ENCODE measurements around the gene AKR7A3. TPM values are rescaled to one million over a fixed set of nuclear protein-coding genes. Genes with fewer than 3 reads are reported as not detected.

AKR7A3 gene
- total and polyA plus RNA-seq, 10 of the 15 experiments (the other 5 are each of a cell fraction or from before 2014, with no cell fraction given) = 0.10 to 1.1 (median 0.25) TPM; not detected in 2

GRCh38 chr1:19251305-19252196 is 37.0 kb downstream of the AKR7A3 start, which contains the start of the genes EMC1 and MRTO4 (continued):
- TF ChIP-seq SMAD1 (IDR thresholded peaks at IDR 0.05; ENCODE audit: low read depth, partially characterized antibody) (no peak), RAD51 (IDR thresholded peaks at IDR 0.05) (no peak), SPI1 (IDR thresholded peaks at IDR 0.05; ENCODE audit: borderline replicate concordance, insufficient read depth, low read depth, low read length) (no peak), CREM (IDR thresholded peaks at IDR 0.05; ENCODE audit: low read depth) (0 out of 2 replicates have a peak, but pooled peaks have one; percentile 67), SUPT20H (IDR thresholded peaks at IDR 0.05; ENCODE audit: borderline replicate concordance, control insufficient read depth, low read depth, low read length) (no peak), IRF4 (IDR thresholded peaks at IDR 0.05; ENCODE audit: low read depth, low read length) (no peak), EP300 (IDR thresholded peaks at IDR 0.05; ENCODE audit: borderline replicate concordance in 1 of 2, control insufficient read depth in 1 of 2, low read depth in 2 of 2, low read length in 2 of 2) (no peak; a peak in 1 of 4 replicates), ATF3 (IDR thresholded peaks at IDR 0.05; ENCODE audit: borderline replicate concordance, extremely low read depth, low read depth, low read length) (no peak), GABPA (IDR thresholded peaks at IDR 0.05; ENCODE audit: low read depth) (peak; percentile 67), DPF2 (IDR thresholded peaks at IDR 0.05) (peak; percentile 82), FOS (IDR thresholded peaks at IDR 0.05; ENCODE audit: borderline replicate concordance, extremely low read depth, insufficient read length) (no peak), PML (IDR thresholded peaks at IDR 0.05; ENCODE audit: low read length) (peak; percentile 90), PRDM15 (CRISPR knock-in tag; IDR thresholded peaks at IDR 0.05) (no peak), RELA (IDR thresholded peaks at IDR 0.05; ENCODE audit: borderline replicate concordance, partially characterized antibody) (peak; percentile 93), STAT3 (IDR thresholded peaks at IDR 0.05; ENCODE audit: low read depth, low read length) (no peak), POLR2AphosphoS5 (IDR thresholded peaks at IDR 0.05; ENCODE audit: low read length) (peak; percentile 97), KLF5 (IDR thresholded peaks at IDR 0.05; ENCODE audit: partially characterized antibody) (peak; percentile 89), HDGF (IDR thresholded peaks at IDR 0.05) (peak; percentile 84; the same call in 1 of the 2 replicates), CHD1 (IDR thresholded peaks at IDR 0.05; ENCODE audit: low read depth, low read length) (0 out of 2 replicates have a peak, but pooled peaks have one; percentile 60), RB1 (IDR thresholded peaks at IDR 0.05; ENCODE audit: borderline replicate concordance) (peak; percentile 96; the same call in 1 of the 2 replicates), SUZ12 (IDR thresholded peaks at IDR 0.05; ENCODE audit: unreplicated experiment) (no peak), NKRF (conservative IDR thresholded peaks at IDR 0.05) (peak; percentile 96)

All from GM12878 (cell line).